ENCODE measurements around the gene PIGW.

GRCh38 chr17:36542755-36543154 is 8.0 kb downstream of the PIGW start:
- TF ChIP-seq HNRNPH1 (optimal IDR thresholded peaks at IDR 0.05; ENCODE audit: low read depth, low read length) (no peak), SNIP1 (IDR thresholded peaks at IDR 0.05; ENCODE audit: low read depth) (no peak), NFE2 (IDR thresholded peaks at IDR 0.05; ENCODE audit: low read depth) (no peak), HOMEZ (CRISPR knock-in tag; IDR thresholded peaks at IDR 0.05) (no peak), ZNF23 (CRISPR knock-in tag; IDR thresholded peaks at IDR 0.05) (no peak), HINFP (tag; conservative IDR thresholded peaks at IDR 0.05; ENCODE audit: low read depth) (no peak), SAFB2 (IDR thresholded peaks at IDR 0.05; ENCODE audit: borderline replicate concordance, low read depth, low read length, severe bottlenecking) (no peak), ZNF280B (CRISPR knock-in tag; IDR thresholded peaks at IDR 0.05) (no peak), CTCF (IDR thresholded peaks at IDR 0.05 in 2 of 3, conservative IDR thresholded peaks at IDR 0.05 in 1 of 3; ENCODE audit: insufficient read depth in 2 of 3, low read depth in 1 of 3, low read length in 3 of 3) (no peak), EGR1 (conservative IDR thresholded peaks at IDR 0.05) (no peak), E2F4 (CRISPR knock-in tag; IDR thresholded peaks at IDR 0.05; ENCODE audit: low read depth) (no peak), ZC3H11A (IDR thresholded peaks at IDR 0.05; ENCODE audit: low read depth, low read length) (no peak), ZNF639 (CRISPR knock-in tag; conservative IDR thresholded peaks at IDR 0.05 in 1 of 2, IDR thresholded peaks at IDR 0.05 in 1 of 2) (no peak), HDAC6 (IDR thresholded peaks at IDR 0.05; ENCODE audit: low read depth, low read length) (no peak)
